ENCODE measurements around the gene VPS33A.
"Not testable (repeated sequence)": the region's sequence is repeated elsewhere in the genome, so short reads cannot be mapped to it uniquely, and the experiment has no call there.

The VPS33A gene

GRCh38 chr12:122202811-122203210, 63.5 kb downstream of the VPS33A start:
- H4K8ac ChIP-seq (ENCODE audit: low read depth, low read length); H3K36me3 ChIP-seq (ENCODE audit: control insufficient read depth, insufficient read depth, low read length); H3K79me1 ChIP-seq (ENCODE audit: low read length); H2AK5ac ChIP-seq (ENCODE audit: low read length); H3K4me3 ChIP-seq (ENCODE audit: low read length); H2BK5ac ChIP-seq (ENCODE audit: low read length); H3K79me2 ChIP-seq (ENCODE audit: control insufficient read depth, insufficient read depth, low read length); H2BK120ac ChIP-seq (ENCODE audit: low read depth, low read length); H4K5ac ChIP-seq (ENCODE audit: low read length); H3K4ac ChIP-seq (ENCODE audit: low read depth, low read length); H3K27ac ChIP-seq (ENCODE audit: low read depth, low read length); H3K4me1 ChIP-seq (ENCODE audit: control insufficient read depth, low read depth, low read length); H3K18ac ChIP-seq (ENCODE audit: low read length); H3K23ac ChIP-seq (ENCODE audit: low read length); H2BK15ac ChIP-seq (replicated peaks; ENCODE audit: low read depth); DNase-seq; H3K27me3 ChIP-seq (ENCODE audit: insufficient read depth, low read length, poor library complexity): not testable (repeated sequence)
- peak overlapping the region; percentile 70 for H3K4me2 ChIP-seq (ENCODE audit: low read length)
- H3K9ac ChIP-seq (ENCODE audit: low read length) = peak overlapping the region; percentile 61
- WGBS (ENCODE audit: extremely low coverage, insufficient coverage, low lambda C conversion rate) = no CpG with 5 or more reads among the region's 19 CpGs
- peak overlapping the region; percentile 81 for H3K56ac ChIP-seq (ENCODE audit: low read length)

- Histone ChIP-seq H3K27me3 (ENCODE audit: insufficient read depth, low read length, poor library complexity) (peaks cover 3% of the 10 kb centered on the region), H3K56ac (ENCODE audit: low read length) (no peak overlapping the region), H3K23ac (ENCODE audit: low read length) (no peak overlapping the region), H3K4me1 (ENCODE audit: control insufficient read depth, low read depth, low read length) (no peaks in the 10 kb centered on the region), H2BK15ac (replicated peaks; ENCODE audit: low read depth) (no peak overlapping the region), H3K79me1 (ENCODE audit: low read length) (no peaks in the 10 kb centered on the region), H3K4me3 (ENCODE audit: low read length) (no peak overlapping the region), H3K9ac (ENCODE audit: low read length) (no peak overlapping the region), H3K79me2 (ENCODE audit: control insufficient read depth, insufficient read depth, low read length) (no peaks in the 10 kb centered on the region), H3K27ac (ENCODE audit: low read depth, low read length) (no peak overlapping the region), H4K5ac (ENCODE audit: low read length) (no peak overlapping the region), H2BK120ac (ENCODE audit: low read depth, low read length) (no peak overlapping the region), H3K4ac (ENCODE audit: low read depth, low read length) (no peak overlapping the region), H4K8ac (ENCODE audit: low read depth, low read length) (no peak overlapping the region), H2AK5ac (ENCODE audit: low read length) (no peak overlapping the region), H3K4me2 (ENCODE audit: low read length) (no peak overlapping the region), H3K36me3 (ENCODE audit: control insufficient read depth, insufficient read depth, low read length) (no peaks in the 10 kb centered on the region), H2BK5ac (ENCODE audit: low read length) (no peak overlapping the region), H3K18ac (ENCODE audit: low read length) (no peak overlapping the region)
- no CpG with 5 or more reads among the region's 6 CpGs for WGBS (ENCODE audit: extremely low coverage, insufficient coverage, low lambda C conversion rate)
- DNase-seq = no peak
Measured at GRCh38 chr12:122202017-122202416, 64.3 kb downstream of the VPS33A start.

GRCh38 chr12:122201381-122201780, 64.9 kb downstream of the VPS33A start:
- no CpG with 5 or more reads among the region's 5 CpGs for WGBS (ENCODE audit: extremely low coverage, insufficient coverage, low lambda C conversion rate)
- Histone ChIP-seq H2AK5ac (ENCODE audit: low read length) (no peak overlapping the region), H3K27me3 (ENCODE audit: insufficient read depth, low read length, poor library complexity) (peaks cover 3% of the 10 kb centered on the region)

GRCh38 chr12:122200541-122201175, 65.6 kb downstream of the VPS33A start:
- H3K79me2 ChIP-seq (ENCODE audit: control insufficient read depth, insufficient read depth, low read length) = no peaks in the 10 kb centered on the region
- H3K4ac ChIP-seq (ENCODE audit: low read depth, low read length) = no peak overlapping the region
- H3K18ac ChIP-seq (ENCODE audit: low read length) = no peak overlapping the region
- no peaks in the 10 kb centered on the region for H3K79me1 ChIP-seq (ENCODE audit: low read length)
- H2BK120ac ChIP-seq (ENCODE audit: low read depth, low read length) = no peak overlapping the region
- H4K5ac ChIP-seq (ENCODE audit: low read length) = no peak overlapping the region
- no peaks in the 10 kb centered on the region for H3K36me3 ChIP-seq (ENCODE audit: control insufficient read depth, insufficient read depth, low read length)
- no peak overlapping the region for H2BK15ac ChIP-seq (replicated peaks; ENCODE audit: low read depth)
- no peaks in the 10 kb centered on the region for H3K4me1 ChIP-seq (ENCODE audit: control insufficient read depth, low read depth, low read length)
- no peak for DNase-seq
- no peak overlapping the region for H2AK5ac ChIP-seq (ENCODE audit: low read length)
- H3K23ac ChIP-seq (ENCODE audit: low read length) = no peak overlapping the region
- H3K4me2 ChIP-seq (ENCODE audit: low read length) = no peak overlapping the region
- H2BK5ac ChIP-seq (ENCODE audit: low read length) = no peak overlapping the region
- H3K56ac ChIP-seq (ENCODE audit: low read length) = no peak overlapping the region
- H3K4me3 ChIP-seq (ENCODE audit: low read length) = no peak overlapping the region
- H3K27me3 ChIP-seq (ENCODE audit: insufficient read depth, low read length, poor library complexity) = peaks cover 3% of the 10 kb centered on the region
- no peak overlapping the region for H3K9ac ChIP-seq (ENCODE audit: low read length)
- no peak overlapping the region for H4K8ac ChIP-seq (ENCODE audit: low read depth, low read length)
- no peak overlapping the region for H3K27ac ChIP-seq (ENCODE audit: low read depth, low read length)
- no CpG with 5 or more reads among the region's 24 CpGs for WGBS (ENCODE audit: extremely low coverage, insufficient coverage, low lambda C conversion rate)

More at GRCh38 chr12:122201381-122201780, 64.9 kb downstream of the VPS33A start:
- Histone ChIP-seq H3K79me1 (ENCODE audit: low read length) (no peaks in the 10 kb centered on the region), H3K18ac (ENCODE audit: low read length) (no peak overlapping the region), H3K4ac (ENCODE audit: low read depth, low read length) (no peak overlapping the region), H4K5ac (ENCODE audit: low read length) (no peak overlapping the region), H3K4me2 (ENCODE audit: low read length) (no peak overlapping the region), H4K8ac (ENCODE audit: low read depth, low read length) (no peak overlapping the region), H2BK120ac (ENCODE audit: low read depth, low read length) (no peak overlapping the region), H3K79me2 (ENCODE audit: control insufficient read depth, insufficient read depth, low read length) (no peaks in the 10 kb centered on the region), H3K27ac (ENCODE audit: low read depth, low read length) (no peak overlapping the region), H3K36me3 (ENCODE audit: control insufficient read depth, insufficient read depth, low read length) (no peaks in the 10 kb centered on the region), H3K9ac (ENCODE audit: low read length) (no peak overlapping the region), H3K23ac (ENCODE audit: low read length) (no peak overlapping the region), H3K56ac (ENCODE audit: low read length) (no peak overlapping the region), H2BK5ac (ENCODE audit: low read length) (no peak overlapping the region), H2BK15ac (replicated peaks; ENCODE audit: low read depth) (no peak overlapping the region), H3K4me1 (ENCODE audit: control insufficient read depth, low read depth, low read length) (no peaks in the 10 kb centered on the region), H3K4me3 (ENCODE audit: low read length) (no peak overlapping the region)
- DNase-seq = no peak

- H3K9ac ChIP-seq (ENCODE audit: low read length) = no peak overlapping the region
- no peak overlapping the region for H2BK15ac ChIP-seq (replicated peaks; ENCODE audit: low read depth)
- no peak overlapping the region for H2BK120ac ChIP-seq (ENCODE audit: low read depth, low read length)
- H3K4me2 ChIP-seq (ENCODE audit: low read length) = no peak overlapping the region
- WGBS (ENCODE audit: extremely low coverage, insufficient coverage, low lambda C conversion rate) = no CpG with 5 or more reads among the region's 29 CpGs
- no peaks in the 10 kb centered on the region for H3K79me1 ChIP-seq (ENCODE audit: low read length)
- H3K4me1 ChIP-seq (ENCODE audit: control insufficient read depth, low read depth, low read length) = no peaks in the 10 kb centered on the region
- H3K4me3 ChIP-seq (ENCODE audit: low read length) = no peak overlapping the region
- H4K5ac ChIP-seq (ENCODE audit: low read length) = no peak overlapping the region
- H2BK5ac ChIP-seq (ENCODE audit: low read length) = no peak overlapping the region
- H2AK5ac ChIP-seq (ENCODE audit: low read length) = no peak overlapping the region
- H3K18ac ChIP-seq (ENCODE audit: low read length) = no peak overlapping the region
- no peak for DNase-seq
- no peak overlapping the region for H4K8ac ChIP-seq (ENCODE audit: low read depth, low read length)
- H3K27me3 ChIP-seq (ENCODE audit: insufficient read depth, low read length, poor library complexity) = peaks cover 3% of the 10 kb centered on the region
- no peaks in the 10 kb centered on the region for H3K79me2 ChIP-seq (ENCODE audit: control insufficient read depth, insufficient read depth, low read length)
- no peak overlapping the region for H3K27ac ChIP-seq (ENCODE audit: low read depth, low read length)
- H3K23ac ChIP-seq (ENCODE audit: low read length) = no peak overlapping the region
- no peaks in the 10 kb centered on the region for H3K36me3 ChIP-seq (ENCODE audit: control insufficient read depth, insufficient read depth, low read length)
- H3K4ac ChIP-seq (ENCODE audit: low read depth, low read length) = no peak overlapping the region
- H3K56ac ChIP-seq (ENCODE audit: low read length) = no peak overlapping the region
Measured at GRCh38 chr12:122199484-122200355, 66.6 kb downstream of the VPS33A start.

Measured in mesendoderm (in vitro differentiated cells).